ENCODE data around the gene SOCS3. TPM values are rescaled to one million over a fixed set of nuclear protein-coding genes. Genes with fewer than 3 reads are reported as not detected.

The SOCS3 gene
- polyA plus RNA-seq, 2 of the 4 experiments (the other 2 are of a cell fraction), result 13.5 to 14.7 TPM

- FAIRE-seq (no peak), ATAC-seq (no peak), DNase-seq (ENCODE audit: low read depth in 1 of 2, low spot score in 1 of 2) (no peak)
- Histone ChIP-seq H3K9me3 (no peaks in the 10 kb centered on the region), H3K4me3 (no peak overlapping the region), H3K4me1 (peaks cover 44% of the 10 kb centered on the region), H3K27ac (no peak overlapping the region), H3K4me2 (peak overlapping the region; percentile 94)
- ChIA-PET POLR2A (no interaction called here), CTCF (interaction anchor here (0.7 to 3.5 kb wide), 4 partner anchors 19 to 113 kb away, joined by 3 to 26 read pairs (median 3); partner anchors contain the start of gene SOCS3)
- TF ChIP-seq PHF8 (IDR thresholded peaks at IDR 0.05; ENCODE audit: borderline replicate concordance, low read depth) (no peak), PBX3 (IDR thresholded peaks at IDR 0.05) (no peak), EP300 (IDR thresholded peaks at IDR 0.05) (no peak), SREBF2 (IDR thresholded peaks at IDR 0.05) (no peak), EHMT2 (IDR thresholded peaks at IDR 0.05; ENCODE audit: low read depth) (no peak)
- WGBS (ENCODE audit: missing lambda C conversion rate), result 88% methylated on average over 5 of the region's 5 CpGs
Measured at GRCh38 chr17:78380370-78380769, 20.5 kb upstream of the SOCS3 start.

DNA sequence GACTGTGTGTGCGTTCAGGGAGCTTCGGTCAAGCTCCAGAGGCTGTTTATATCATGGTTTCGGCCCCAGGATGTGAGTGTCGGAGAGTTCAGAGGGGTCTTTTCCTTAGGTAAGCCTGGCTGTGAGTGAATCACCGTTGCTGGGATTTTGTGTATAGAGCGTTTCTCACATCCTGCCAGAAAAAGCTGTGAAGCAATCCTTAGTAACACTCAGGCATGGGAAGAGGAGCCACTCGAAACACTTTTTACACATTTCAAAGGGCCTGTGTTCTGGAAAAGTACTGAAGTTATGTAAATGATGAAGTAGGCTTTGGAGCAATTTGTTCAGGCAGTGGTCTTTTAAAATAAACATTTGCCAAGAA lies 19.2 kb upstream of the SOCS3 start:
- FAIRE-seq (no peak), DNase-seq (ENCODE audit: low read depth in 1 of 2, low spot score in 1 of 2) (no peak), ATAC-seq (peak in 1 of 2 experiments; percentile 14; a peak in 3 of 6 replicates)
- POLR2A ChIA-PET, result no interaction called here
- 4% methylated on average over 7 of the region's 7 CpGs for WGBS (ENCODE audit: missing lambda C conversion rate)
- Histone ChIP-seq H3K4me2 (peak overlapping the region; percentile 94), H3K4me1 (peaks cover 52% of the 10 kb centered on the region), H3K4me3 (peak overlapping the region; percentile 91), H3K9me3 (no peaks in the 10 kb centered on the region), H3K27ac (peak overlapping the region; percentile 88 to 90)
- CTCF ChIA-PET, result interaction anchor here (0.7 to 8.9 kb wide), 8 partner anchors 9 to 112 kb away, joined by 3 to 134 read pairs (median 4); partner anchors contain the start of gene SOCS3
- TF ChIP-seq CBX8 (IDR thresholded peaks at IDR 0.05) (no peak), CEBPB (IDR thresholded peaks at IDR 0.05) (peak; percentile 3 to 12; a peak in 1 of 4 replicates), SREBF2 (IDR thresholded peaks at IDR 0.05) (no peak)

- peak; percentile 78 to 85 for ATAC-seq
- ChIA-PET POLR2A (interaction anchor here (0.6 to 1.2 kb wide), 3 partner anchors 19 to 64 kb away, joined by 3 to 5 read pairs (median 4); partner anchors contain the start of gene SOCS3), CTCF (interaction anchor here (0.6 to 8.9 kb wide), 7 partner anchors 8 to 433 kb away, joined by 3 to 134 read pairs (median 5); partner anchors contain the start of gene SOCS3)
- peak within 1 kb of the TSS; percentile 88 to 90 for H3K27ac ChIP-seq
- H3K4me1 ChIP-seq, result peaks cover 52% of the 10 kb centered on the region
- H3K4me2 ChIP-seq, result peak within 1 kb of the TSS; percentile 94
- TF ChIP-seq EHF (CRISPR knock-in tag; IDR thresholded peaks at IDR 0.05) (no peak), HDAC2 (IDR thresholded peaks at IDR 0.05) (no peak), ESRRA (IDR thresholded peaks at IDR 0.05; ENCODE audit: borderline replicate concordance, low read length) (0 out of 2 replicates have a peak, but pooled peaks have one; percentile 7), MAZ (IDR thresholded peaks at IDR 0.05; ENCODE audit: borderline replicate concordance, low read depth, low read length) (0 out of 2 replicates have a peak, but pooled peaks have one; percentile 21), JUNB (IDR thresholded peaks at IDR 0.05) (no peak), POLR2A (IDR thresholded peaks at IDR 0.05; ENCODE audit: low read length) (peak; percentile 91), ELK1 (IDR thresholded peaks at IDR 0.05; ENCODE audit: low read depth, low read length) (peak; percentile 73; the same call in 1 of the 2 replicates), PHF8 (IDR thresholded peaks at IDR 0.05; ENCODE audit: borderline replicate concordance, low read depth) (peak; percentile 85), JUN (IDR thresholded peaks at IDR 0.05) (peak; percentile 77 to 98; a peak in 4 of 5 replicates), KDM5A (IDR thresholded peaks at IDR 0.05) (peak; percentile 93), KDM1A (IDR thresholded peaks at IDR 0.05; ENCODE audit: low read depth) (no peak), HMGXB4 (CRISPR knock-in tag; IDR thresholded peaks at IDR 0.05; ENCODE audit: borderline replicate concordance) (0 out of 2 replicates have a peak, but pooled peaks have one; percentile 26), PBX3 (IDR thresholded peaks at IDR 0.05) (peak; percentile 56; the same call in 1 of the 2 replicates), FOSL2 (IDR thresholded peaks at IDR 0.05) (no peak), FOSL2 (CRISPR knock-in tag; IDR thresholded peaks at IDR 0.05) (peak; percentile 35; the same call in 1 of the 2 replicates), MAFK (IDR thresholded peaks at IDR 0.05; ENCODE audit: partially characterized antibody) (no peak), HOXB5 (CRISPR knock-in tag; IDR thresholded peaks at IDR 0.05) (no peak), BCL3 (IDR thresholded peaks at IDR 0.05) (peak; percentile 83; the same call in 2 of the 3 replicates), SMC3 (IDR thresholded peaks at IDR 0.05) (no peak)
- TF ChIP-seq, protein P1, sequence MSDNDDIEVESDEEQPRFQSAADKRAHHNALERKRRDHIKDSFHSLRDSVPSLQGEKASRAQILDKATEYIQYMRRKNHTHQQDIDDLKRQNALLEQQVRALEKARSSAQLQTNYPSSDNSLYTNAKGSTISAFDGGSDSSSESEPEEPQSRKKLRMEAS (IDR thresholded peaks at IDR 0.05), result peak; percentile 66
- FAIRE-seq, result no peak
- peak; percentile 76 to 81 for DNase-seq (ENCODE audit: low read depth in 1 of 2, low spot score in 1 of 2)
- peak within 1 kb of the TSS; percentile 91 for H3K4me3 ChIP-seq
- no peaks in the 10 kb centered on the region for H3K9me3 ChIP-seq
- under 1% methylated on average over 31 of the region's 89 CpGs for WGBS (ENCODE audit: missing lambda C conversion rate)
Measured at GRCh38 chr17:78378225-78379130, 18.6 kb upstream of the SOCS3 start, which contains the start of gene PGS1. Gene PGS1, plus strand, starts transcription at chr17:78378649. Its CDS starts 17 bp downstream, at chr17:78378666.

Data from A549 (cell line).